Measurements from ENCODE around the gene MAN2C1.
"Not testable (repeated sequence)": the region's sequence is repeated elsewhere in the genome, so short reads cannot be mapped to it uniquely, and the experiment has no call there.

The MAN2C1 gene

GRCh38 chr15:75325922-75326321 lies 42.5 kb downstream of the MAN2C1 start:
- no peak overlapping the region for H3K27ac ChIP-seq
- TF ChIP-seq ZFX (IDR thresholded peaks at IDR 0.05) = no peak
- TF ChIP-seq CTCF (conservative IDR thresholded peaks at IDR 0.05) = no peak

- TF ChIP-seq ZFX (IDR thresholded peaks at IDR 0.05) (no peak), CTCF (conservative IDR thresholded peaks at IDR 0.05) (no peak)
Measured at GRCh38 chr15:75321711-75322110, 46.7 kb downstream of the MAN2C1 start.

DNA sequence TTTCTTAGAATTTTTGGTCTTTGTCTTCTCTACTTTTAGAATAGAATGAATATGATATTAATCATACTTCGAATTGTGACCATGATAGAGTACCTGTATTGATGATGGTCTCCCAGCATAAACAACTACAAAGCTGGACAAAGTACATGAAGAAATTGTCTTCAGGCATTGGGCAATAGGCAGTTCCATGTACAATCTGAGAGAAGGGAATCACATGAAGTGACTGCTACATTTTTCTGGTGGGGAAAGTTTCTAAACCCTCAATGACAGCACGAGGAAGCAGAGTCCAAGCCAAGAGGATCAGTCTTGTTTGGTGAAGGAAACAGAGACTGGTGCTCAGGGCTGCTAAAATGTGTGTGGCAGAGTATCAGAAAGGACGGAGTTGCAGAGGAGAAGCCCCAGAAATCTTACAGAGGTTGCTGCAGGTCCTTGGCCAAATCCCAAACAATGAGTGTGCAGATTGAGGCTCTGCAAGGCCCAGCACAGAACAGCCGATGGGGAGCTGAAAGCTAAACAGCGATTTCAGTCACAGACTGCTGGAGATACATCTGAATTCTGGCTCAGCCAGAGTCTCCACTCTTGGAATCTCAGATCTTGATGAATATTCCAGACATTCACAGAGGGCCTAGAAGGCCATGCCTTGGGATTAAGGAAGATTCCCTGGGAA lies 49.0 kb downstream of the MAN2C1 start:
- not testable (repeated sequence) for H3K27ac ChIP-seq

More at GRCh38 chr15:75321711-75322110, 46.7 kb downstream of the MAN2C1 start:
- no peak overlapping the region for H3K27ac ChIP-seq

GRCh38 chr15:75314552-75315290 lies 53.7 kb downstream of the MAN2C1 start:
- H3K27ac ChIP-seq = no peak overlapping the region
- TF ChIP-seq ZFX (IDR thresholded peaks at IDR 0.05) (no peak), CTCF (conservative IDR thresholded peaks at IDR 0.05) (no peak)

DNA sequence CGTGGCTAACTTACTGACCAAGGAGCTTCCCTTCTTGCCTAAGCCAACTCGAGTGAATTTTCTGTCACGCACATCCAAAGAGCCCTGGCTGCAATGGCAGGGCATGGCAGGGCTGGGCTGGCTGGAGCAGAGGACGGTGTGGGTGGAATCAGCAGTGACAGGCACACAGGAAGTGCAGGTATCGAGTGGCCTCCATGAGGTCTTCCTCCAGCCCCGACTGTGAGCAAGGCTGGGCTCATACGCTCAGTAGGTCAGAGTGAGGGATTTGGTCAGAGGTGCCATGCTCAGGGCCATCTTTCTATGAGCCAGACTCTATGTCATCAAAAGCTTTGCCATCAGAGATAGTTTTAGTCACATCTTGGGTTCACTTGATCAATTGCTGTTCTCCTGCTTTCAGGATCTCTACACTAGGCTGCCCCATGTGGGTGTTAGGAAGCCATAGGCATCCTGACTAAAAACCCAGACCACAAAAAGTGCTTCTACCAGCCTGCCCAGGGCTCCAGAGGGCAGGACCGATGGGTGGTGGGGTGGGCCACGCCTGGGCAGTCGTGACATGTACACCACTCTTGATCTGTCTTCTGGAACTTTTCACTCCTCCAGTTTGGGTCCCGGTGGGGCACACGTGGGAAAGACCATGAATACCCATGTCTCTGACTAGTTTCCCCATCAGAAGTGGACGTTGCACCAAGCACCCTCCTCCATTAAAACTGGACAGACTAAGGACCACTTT lies 55.1 kb downstream of the MAN2C1 start:
- TF ChIP-seq ZFX (IDR thresholded peaks at IDR 0.05) (no peak), CTCF (conservative IDR thresholded peaks at IDR 0.05) (no peak)
- H3K27ac ChIP-seq = no peak overlapping the region

DNA sequence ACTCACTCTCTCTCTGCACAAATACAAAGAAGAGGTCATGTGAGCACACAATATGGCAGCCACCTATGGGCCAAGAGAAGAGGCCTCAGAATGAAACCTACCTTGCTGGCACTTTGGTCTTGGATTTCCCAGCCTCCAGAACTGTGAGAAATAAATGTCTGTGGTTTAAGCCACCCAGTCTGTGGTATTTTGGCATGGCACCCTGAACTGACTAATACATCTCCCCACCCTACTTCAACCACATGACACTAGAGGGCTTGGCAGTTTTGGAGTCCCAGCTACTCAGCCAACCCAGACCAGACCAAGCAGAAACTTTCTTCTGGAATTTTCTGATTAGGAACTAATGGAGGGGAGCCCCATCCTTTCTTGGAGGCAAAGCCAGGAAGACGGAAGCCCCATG lies 55.9 kb downstream of the MAN2C1 start:
- H3K27ac ChIP-seq = not testable (repeated sequence)

- no peak overlapping the region for H3K27ac ChIP-seq
- no peak for TF ChIP-seq CTCF (conservative IDR thresholded peaks at IDR 0.05)
- TF ChIP-seq ZFX (IDR thresholded peaks at IDR 0.05) = no peak
Measured at GRCh38 chr15:75309711-75310110, 58.7 kb downstream of the MAN2C1 start.

GRCh38 chr15:75307778-75308390 lies 60.5 kb downstream of the MAN2C1 start:
- TF ChIP-seq ZFX (IDR thresholded peaks at IDR 0.05) (no peak), CTCF (conservative IDR thresholded peaks at IDR 0.05) (peak; percentile 79)
- no peak overlapping the region for H3K27ac ChIP-seq

Measured in C4-2B (cell line).